Adipocyte (in vitro differentiated cells): ENCODE measurements around the gene CHN1.

Source experiments
- DNase-seq: peaks from one replicate; pipeline ENCODE4 v3.0.0-alpha.2; 2015; ENCODE audit warnings: low read depth
- H3K27me3 ChIP-seq: replicated peaks from 2 replicates; pipeline ENCODE4 v1.7.0; 2013; ENCODE audit warnings: mild to moderate bottlenecking, low read length, moderate library complexity; ENCODE audit not compliant: control insufficient read depth, insufficient read depth
- H3K36me3 ChIP-seq: 2 replicates; pipeline ENCODE4 v1.7.0; 2013; ENCODE audit warnings: low read length, mild to moderate bottlenecking, moderate library complexity; ENCODE audit not compliant: control insufficient read depth, insufficient read depth, severe bottlenecking
- H3K4me1 ChIP-seq: 2 replicates; pipeline ENCODE4 v1.7.0; 2013; ENCODE audit warnings: mild to moderate bottlenecking, low read length, moderate library complexity; ENCODE audit not compliant: control insufficient read depth, insufficient read depth
- H3K4me3 ChIP-seq: 2 replicates; pipeline ENCODE4 v1.7.0; 2013; ENCODE audit warnings: mild to moderate bottlenecking, low read length, moderate library complexity
- H3K9ac ChIP-seq: 2 replicates; pipeline ENCODE4 v1.7.0; 2013; ENCODE audit warnings: mild to moderate bottlenecking, low read length, moderate library complexity
- H3K9me3 ChIP-seq: 2 replicates; pipeline ENCODE4 v1.7.0; 2013; ENCODE audit warnings: mild to moderate bottlenecking, low read length, moderate library complexity; ENCODE audit not compliant: control insufficient read depth

CHN1 gene

DNA sequence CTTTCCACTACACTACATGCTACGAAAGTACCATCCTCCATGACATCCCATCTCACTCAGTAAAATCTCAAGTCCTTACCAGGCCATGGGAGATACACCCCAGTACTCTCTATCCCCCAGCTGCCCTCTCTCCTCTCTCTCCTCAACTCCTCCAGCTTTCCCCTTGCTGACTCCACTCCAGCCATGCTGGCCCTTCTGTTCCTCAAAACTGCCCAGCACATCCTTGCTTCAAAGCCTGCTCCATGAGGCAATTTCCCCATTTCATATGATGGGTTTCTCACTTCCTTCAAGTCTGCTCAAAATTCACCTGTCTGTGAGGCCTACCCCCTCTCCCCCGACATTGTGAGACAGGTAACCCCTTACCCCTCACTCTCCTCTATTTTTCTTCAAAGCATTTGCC lies 8.6 kb downstream of the CHN1 start:
- no peak overlapping the region for H3K4me3 ChIP-seq
- H3K4me1 ChIP-seq = peaks cover 11% of the 10 kb centered on the region
- DNase-seq = no peak
- H3K27me3 ChIP-seq = no peaks in the 10 kb centered on the region
- no peak overlapping the region for H3K9ac ChIP-seq
- no peaks in the 10 kb centered on the region for H3K36me3 ChIP-seq
- no peaks in the 10 kb centered on the region for H3K9me3 ChIP-seq

DNA sequence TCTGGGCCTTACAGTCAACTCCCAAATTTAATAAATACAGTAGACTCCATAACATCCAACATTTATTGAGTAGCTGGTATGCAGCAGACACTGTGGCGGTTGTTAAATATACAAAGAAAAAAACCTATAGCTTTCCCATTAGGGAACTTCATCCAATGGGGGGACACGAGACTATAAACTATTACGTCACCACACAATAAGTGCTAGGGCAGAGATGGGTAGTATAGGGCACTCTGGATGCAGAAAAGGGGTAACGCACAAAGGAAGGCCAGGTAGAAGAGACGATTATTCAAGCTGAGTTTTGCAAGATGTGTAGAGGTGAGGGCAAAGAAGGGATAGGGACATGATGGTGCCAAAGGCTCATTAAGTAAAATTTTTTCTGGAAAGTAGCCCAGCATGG lies 10.8 kb downstream of the CHN1 start:
- no peaks in the 10 kb centered on the region for H3K9me3 ChIP-seq
- peaks cover 11% of the 10 kb centered on the region for H3K4me1 ChIP-seq
- no peak for DNase-seq
- H3K4me3 ChIP-seq = no peak overlapping the region
- H3K9ac ChIP-seq = no peak overlapping the region
- no peaks in the 10 kb centered on the region for H3K27me3 ChIP-seq
- no peaks in the 10 kb centered on the region for H3K36me3 ChIP-seq

DNA sequence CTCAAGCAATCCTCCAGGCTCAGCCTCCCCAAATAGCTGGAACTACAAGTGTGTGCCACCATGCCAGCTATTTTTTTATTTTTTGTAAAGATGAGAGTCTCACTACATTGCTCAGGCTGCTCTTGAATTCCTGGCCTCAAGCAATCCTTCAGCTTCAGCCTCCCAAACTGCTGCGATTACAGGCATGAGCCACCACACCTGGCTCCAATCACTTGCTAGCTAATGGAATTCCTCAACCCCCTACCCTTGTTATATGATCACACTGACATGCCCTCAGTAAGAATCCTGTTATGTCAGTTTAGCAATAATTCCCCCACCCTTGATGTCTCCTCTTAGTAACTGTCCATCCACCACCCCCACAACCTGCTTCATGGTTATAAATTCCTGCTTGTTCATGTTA lies 12.3 kb downstream of the CHN1 start:
- no peak overlapping the region for H3K9ac ChIP-seq
- no peak for DNase-seq
- peaks cover 7% of the 10 kb centered on the region for H3K4me1 ChIP-seq

DNA sequence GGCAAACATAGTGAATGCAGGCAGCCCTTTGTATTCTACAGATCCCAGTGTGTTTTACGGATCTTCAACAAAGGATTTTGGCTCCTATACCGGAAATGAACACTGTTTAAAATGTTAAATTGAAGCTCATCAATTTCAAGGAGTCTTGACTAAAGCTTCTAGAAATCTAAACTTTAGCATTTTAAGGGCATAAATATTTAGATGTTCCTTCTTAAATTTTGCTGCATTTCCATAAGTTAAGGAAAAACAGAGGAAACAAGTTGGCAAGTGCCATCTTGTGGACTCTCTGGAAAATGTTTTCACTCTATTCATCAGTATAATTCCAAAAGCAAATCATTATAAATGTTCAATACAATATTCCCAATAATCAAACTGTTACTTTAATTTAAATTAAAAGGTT lies 19.6 kb downstream of the CHN1 start:
- H3K4me1 ChIP-seq = no peaks in the 10 kb centered on the region

More for the DNA sequence above, 12.3 kb downstream of the CHN1 start:
- Histone ChIP-seq H3K9me3 (no peaks in the 10 kb centered on the region), H3K36me3 (no peaks in the 10 kb centered on the region), H3K27me3 (no peaks in the 10 kb centered on the region), H3K4me3 (no peak overlapping the region)

DNA sequence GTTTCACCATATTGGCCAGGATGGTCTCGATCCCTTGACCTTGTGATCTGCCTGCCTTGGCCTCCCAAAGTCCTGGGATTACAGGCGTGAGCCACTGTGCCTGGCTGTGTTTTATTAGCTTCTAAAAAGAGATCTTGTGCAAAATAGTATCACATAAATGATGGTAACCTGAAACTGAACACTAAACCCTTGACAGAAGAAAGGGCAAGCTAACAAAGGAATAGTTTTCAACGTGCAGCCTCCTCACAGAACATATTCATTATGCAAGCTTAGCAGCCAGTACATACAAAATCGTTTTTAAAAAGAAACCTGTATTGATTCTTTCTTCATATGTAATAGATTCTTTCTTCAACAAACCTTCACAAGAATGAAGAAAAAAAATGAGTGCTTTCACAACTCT lies 20.6 kb downstream of the CHN1 start:
- no peak overlapping the region for H3K4me3 ChIP-seq
- H3K4me1 ChIP-seq = peaks cover 4% of the 10 kb centered on the region
- no peaks in the 10 kb centered on the region for H3K9me3 ChIP-seq
- H3K36me3 ChIP-seq = no peaks in the 10 kb centered on the region
- no peaks in the 10 kb centered on the region for H3K27me3 ChIP-seq
- DNase-seq = no peak
- no peak overlapping the region for H3K9ac ChIP-seq

More for the DNA sequence above, 19.6 kb downstream of the CHN1 start:
- H3K9ac ChIP-seq = peak overlapping the region; percentile 59
- H3K9me3 ChIP-seq = no peaks in the 10 kb centered on the region
- no peak overlapping the region for H3K4me3 ChIP-seq
- no peaks in the 10 kb centered on the region for H3K36me3 ChIP-seq
- no peaks in the 10 kb centered on the region for H3K27me3 ChIP-seq
- peak; percentile 71 for DNase-seq

DNA sequence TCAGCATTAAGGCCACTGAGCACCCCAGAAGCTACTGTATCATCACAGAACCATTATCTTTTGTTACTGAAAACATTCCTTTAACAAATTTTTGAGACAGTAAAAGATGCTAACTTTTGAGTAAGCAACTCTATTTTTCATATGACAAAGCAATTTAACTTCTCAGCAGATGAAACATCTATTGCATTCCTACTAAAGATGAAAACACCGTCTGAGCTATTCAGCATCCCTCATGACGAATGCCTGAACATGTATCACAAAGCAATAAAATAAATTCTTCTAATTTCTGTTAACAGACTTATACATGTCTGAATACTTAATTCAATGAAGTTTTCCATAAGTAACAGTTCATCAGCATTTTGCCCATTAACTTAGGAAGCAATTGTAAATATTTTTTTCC lies 23.9 kb downstream of the CHN1 start:
- Histone ChIP-seq H3K4me3 (no peak overlapping the region), H3K27me3 (no peaks in the 10 kb centered on the region), H3K9ac (no peak overlapping the region), H3K9me3 (no peaks in the 10 kb centered on the region), H3K4me1 (peaks cover 8% of the 10 kb centered on the region), H3K36me3 (no peaks in the 10 kb centered on the region)
- DNase-seq = no peak

DNA sequence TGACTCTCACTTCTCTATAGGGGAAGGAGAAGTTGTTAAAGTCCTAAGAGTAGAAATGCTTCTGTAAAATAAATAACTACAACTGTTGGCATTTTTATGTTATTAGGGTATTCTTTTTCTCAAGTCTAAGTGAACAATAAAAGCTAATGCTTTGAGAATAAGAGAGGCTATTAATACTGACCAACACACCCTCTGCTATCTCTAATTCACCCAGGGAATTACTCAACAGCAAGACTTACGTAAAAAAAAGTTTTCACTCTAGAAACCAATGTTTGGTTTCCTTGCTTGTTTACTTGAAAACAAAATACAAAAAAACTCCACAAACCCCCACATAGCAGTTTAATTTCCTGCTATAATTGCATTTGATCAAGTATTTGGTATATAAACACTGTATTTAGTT lies 25.2 kb downstream of the CHN1 start:
- H3K9ac ChIP-seq = no peak overlapping the region
- peaks cover 8% of the 10 kb centered on the region for H3K4me1 ChIP-seq
- no peak overlapping the region for H3K4me3 ChIP-seq
- H3K9me3 ChIP-seq = no peaks in the 10 kb centered on the region
- H3K36me3 ChIP-seq = no peaks in the 10 kb centered on the region
- no peak for DNase-seq
- H3K27me3 ChIP-seq = no peaks in the 10 kb centered on the region

DNA sequence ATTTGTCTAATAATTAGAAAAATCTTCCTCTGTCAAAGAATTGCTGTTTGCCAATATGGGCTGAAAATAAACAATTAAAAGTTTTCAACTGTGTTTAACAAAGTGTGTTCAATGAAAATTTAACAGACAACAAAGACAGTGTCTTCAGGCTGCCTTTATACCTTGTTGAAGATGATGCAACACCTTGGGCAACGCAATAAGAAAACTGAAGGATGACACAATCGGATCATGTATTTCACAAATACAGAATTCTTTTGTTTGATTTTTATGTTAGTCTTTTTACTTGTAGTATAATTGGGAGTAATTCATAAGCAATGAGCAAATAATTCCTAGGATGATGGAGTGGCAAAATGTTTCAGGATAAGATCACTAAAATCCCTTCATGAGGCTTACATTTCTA lies 27.8 kb downstream of the CHN1 start:
- Histone ChIP-seq H3K27me3 (no peaks in the 10 kb centered on the region), H3K36me3 (no peaks in the 10 kb centered on the region), H3K9me3 (no peaks in the 10 kb centered on the region), H3K9ac (no peak overlapping the region), H3K4me1 (peaks cover 13% of the 10 kb centered on the region), H3K4me3 (no peak overlapping the region)
- no peak for DNase-seq

DNA sequence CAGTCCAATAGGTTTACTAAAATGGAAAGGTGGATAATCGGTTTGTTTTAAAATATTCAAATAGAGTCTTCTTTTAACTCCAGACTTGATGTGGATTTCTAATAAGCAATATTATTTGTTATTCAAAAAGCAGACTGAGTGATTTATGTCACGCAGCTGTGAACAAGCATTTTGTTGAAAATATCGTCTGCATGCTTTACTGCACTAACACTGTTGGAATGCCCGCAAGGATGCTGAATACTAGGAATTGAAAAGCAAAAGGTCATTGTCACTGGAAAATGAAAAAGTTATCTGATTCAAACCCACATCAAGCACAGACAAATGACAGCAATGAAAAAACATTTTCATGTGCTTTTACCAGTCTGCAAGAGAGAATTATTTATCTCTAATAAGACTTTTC lies 31.1 kb downstream of the CHN1 start:
- DNase-seq = no peak
- H3K9ac ChIP-seq = no peak overlapping the region

DNA sequence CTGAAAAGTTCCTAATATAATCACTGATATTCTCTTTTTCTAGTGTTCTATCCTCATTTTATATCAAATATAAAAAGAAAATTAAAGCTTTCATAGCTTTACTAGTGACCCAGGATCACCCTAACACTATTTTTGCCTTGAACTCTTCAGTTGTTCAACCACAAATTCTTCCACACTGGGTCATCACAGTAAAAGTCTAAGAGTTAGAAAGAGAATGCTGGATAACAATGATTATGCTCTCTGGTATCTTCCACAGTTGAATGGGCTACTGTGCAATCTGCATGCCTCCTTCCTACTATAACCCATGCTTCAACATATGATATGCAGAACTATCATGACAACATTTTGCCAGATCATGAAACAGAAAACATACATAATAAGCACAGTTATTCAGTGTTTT lies 32.3 kb downstream of the CHN1 start:
- Histone ChIP-seq H3K9me3 (no peaks in the 10 kb centered on the region), H3K27me3 (no peaks in the 10 kb centered on the region), H3K4me3 (no peak overlapping the region), H3K4me1 (peaks cover 28% of the 10 kb centered on the region), H3K9ac (no peak overlapping the region), H3K36me3 (no peaks in the 10 kb centered on the region)
- peak; percentile 48 for DNase-seq

More for the DNA sequence above, 31.1 kb downstream of the CHN1 start:
- no peaks in the 10 kb centered on the region for H3K27me3 ChIP-seq
- no peaks in the 10 kb centered on the region for H3K9me3 ChIP-seq
- peaks cover 18% of the 10 kb centered on the region for H3K4me1 ChIP-seq
- no peaks in the 10 kb centered on the region for H3K36me3 ChIP-seq
- H3K4me3 ChIP-seq = no peak overlapping the region

DNA sequence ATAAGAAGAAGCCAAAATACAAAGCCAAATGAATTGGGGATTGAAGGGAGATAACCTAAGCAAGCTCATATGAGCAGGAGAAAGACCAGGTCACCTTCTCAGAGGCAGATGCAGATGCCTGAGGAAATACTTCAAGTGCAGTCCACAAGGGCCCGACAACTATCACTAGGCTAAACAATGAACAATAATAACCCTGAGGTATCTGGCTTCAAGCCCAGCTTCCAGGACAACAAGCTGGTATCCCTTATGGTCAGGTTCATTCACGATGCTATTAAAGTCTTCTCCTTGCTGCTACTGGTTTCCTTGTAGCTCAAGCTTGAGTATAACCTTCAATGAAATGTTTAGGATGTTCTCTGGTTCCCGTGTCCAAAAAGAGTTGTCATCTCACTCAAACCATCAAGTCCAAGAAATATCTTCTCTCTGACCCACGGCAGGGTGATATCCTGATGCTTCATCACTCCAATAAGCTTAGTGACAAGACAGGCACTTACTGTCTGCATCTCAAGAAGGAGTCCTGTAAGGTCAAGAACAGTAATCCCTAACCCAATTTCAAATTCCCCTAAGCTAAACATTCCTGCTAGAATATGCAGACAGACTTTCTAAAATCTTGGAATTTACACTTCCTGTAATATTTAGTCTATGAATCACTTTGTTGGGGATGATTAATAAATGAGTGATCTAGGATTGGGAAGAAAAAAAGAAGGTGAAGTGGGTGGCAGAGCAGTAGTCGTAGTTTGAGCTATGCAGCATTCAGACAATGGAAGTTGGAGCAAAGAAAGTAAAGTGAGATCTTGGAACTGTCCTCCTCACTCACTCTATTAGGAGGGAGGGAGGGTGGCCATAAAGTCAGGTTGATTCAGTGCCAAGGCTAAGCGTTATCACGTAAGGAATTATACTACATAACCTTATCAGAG lies 33.1 kb downstream of the CHN1 start:
- no peaks in the 10 kb centered on the region for H3K9me3 ChIP-seq
- peak overlapping the region; percentile 12 for H3K4me3 ChIP-seq
- no peaks in the 10 kb centered on the region for H3K36me3 ChIP-seq
- no peak overlapping the region for H3K9ac ChIP-seq
- no peaks in the 10 kb centered on the region for H3K27me3 ChIP-seq
- no peak for DNase-seq
- peaks cover 32% of the 10 kb centered on the region for H3K4me1 ChIP-seq

DNA sequence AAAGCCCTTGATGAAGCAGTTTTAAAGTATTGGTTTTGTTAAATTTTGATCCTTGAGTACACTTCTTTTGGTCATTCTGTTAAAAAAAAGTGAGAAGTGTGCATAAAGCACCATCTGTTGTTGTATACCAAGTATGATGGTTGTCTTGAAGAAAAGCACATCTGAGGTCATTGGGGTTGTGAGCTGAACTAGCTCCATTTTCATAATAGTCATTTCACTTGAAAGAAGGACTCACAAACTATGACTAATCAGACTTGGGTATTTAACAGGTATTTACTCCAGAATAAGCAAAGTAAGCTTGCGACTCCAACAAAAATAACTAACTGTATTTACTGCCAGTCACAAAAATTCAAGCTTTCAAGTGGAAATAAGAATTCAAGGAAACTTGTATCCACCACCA lies 35.1 kb downstream of the CHN1 start:
- no peak overlapping the region for H3K9ac ChIP-seq
- peaks cover 50% of the 10 kb centered on the region for H3K4me1 ChIP-seq

More for the DNA sequence above, 35.1 kb downstream of the CHN1 start:
- H3K36me3 ChIP-seq = no peaks in the 10 kb centered on the region
- no peaks in the 10 kb centered on the region for H3K27me3 ChIP-seq
- H3K9me3 ChIP-seq = no peaks in the 10 kb centered on the region
- no peak overlapping the region for H3K4me3 ChIP-seq
- no peak for DNase-seq
